A549 (cell line): ENCODE measurements around the gene JDP2. TPM values are rescaled to one million over a fixed set of nuclear protein-coding genes. Genes with fewer than 3 reads are reported as not detected.

Experiments used
- ATAC-seq, 2 experiments: fragments of 200-7000 bp in 1 of 2; fragments of >200 bp in 1 of 2; cut with Nextera tagmentation in 1 of 2; cut with Tn5 transposase in 1 of 2; 3 replicates each; pipeline versions ENCODE4 v1.8.0 to v1.9.1; 2018 to 2020; ENCODE audit warnings: mild to moderate bottlenecking in 1 of 2, moderate library complexity in 1 of 2
- CTCF ChIA-PET: fragments of 300-600 bp; sonication (Branson Sonifier 250); formaldehyde crosslinking; extraction: SDS; loops from one replicate; lab custom pipeline; 2021; ENCODE audit warnings: antibody characterized with exemption, inconsistent platforms; lab: Yijun Ruan, JAX
- POLR2A ChIA-PET: fragments of 350-600 bp; formaldehyde crosslinking; extraction: SDS; loops from one replicate; lab custom pipeline; 2021; ENCODE audit warnings: antibody characterized with exemption, inconsistent platforms; lab: Yijun Ruan, JAX
- DNase-seq, 2 experiments: peaks; one replicate each; pipeline versions ENCODE4 v3.0.0 to v3.0.0-alpha.2; 2011 to 2016; ENCODE audit warnings: low read depth in 1 of 2, low spot score in 1 of 2
- FAIRE-seq: peaks from 2 replicates; lab custom pipeline; 2011; peaks lifted over from hg19 to GRCh38; lab: Jason Lieb, UNC
- H3K27ac ChIP-seq, 2 experiments: fragments of >200 bp; sonication (Bioruptor Twin); formaldehyde crosslinking; 3 replicates each; pipeline ENCODE4 v1.5.1; 2016 to 2017
- H3K4me1 ChIP-seq: fragments of >200 bp; sonication (Bioruptor Twin); formaldehyde crosslinking; 3 replicates; pipeline ENCODE4 v1.6.1; 2016
- H3K4me2 ChIP-seq: fragments of >200 bp; sonication (Bioruptor Twin); formaldehyde crosslinking; 3 replicates; pipeline ENCODE4 v1.6.1; 2016
- H3K4me3 ChIP-seq: fragments of >200 bp; sonication (Bioruptor Twin); formaldehyde crosslinking; 3 replicates; pipeline ENCODE4 v1.5.1; 2016
- H3K9me3 ChIP-seq: fragments of >200 bp; sonication (Bioruptor Twin); formaldehyde crosslinking; 3 replicates; pipeline ENCODE4 v1.6.1; 2016
- ATOH8 ChIP-seq: fragments of 250-450 bp; sonication (Bioruptor Pico); IDR thresholded peaks from 2 replicates; pipeline ENCODE4 v1.5.0; 2020; ENCODE audit warnings: low read depth, mild to moderate bottlenecking, moderate library complexity
- CBX8 ChIP-seq: fragments of 200-600 bp; sonication (generic); IDR thresholded peaks from 2 replicates; pipeline ENCODE4 v1.6.1; 2016
- CHD4 ChIP-seq: fragments of 200-600 bp; sonication (generic); IDR thresholded peaks from 2 replicates; pipeline ENCODE4 v1.6.1; 2016; ENCODE audit warnings: antibody characterized with exemption, mild to moderate bottlenecking, borderline replicate concordance
- EHF ChIP-seq: fragments of 250-450 bp; sonication (Bioruptor Pico); IDR thresholded peaks from 2 replicates; pipeline ENCODE4 v1.5.0; 2020; ENCODE audit warnings: mild to moderate bottlenecking
- ESRRA ChIP-seq: fragments of 150-350 bp; IDR thresholded peaks from 2 replicates; pipeline ENCODE4 v1.6.1; 2014; ENCODE audit warnings: mild to moderate bottlenecking, low read length, borderline replicate concordance
- FOSB ChIP-seq: fragments of 250-450 bp; sonication (Bioruptor Pico); IDR thresholded peaks from 2 replicates; pipeline ENCODE4 v1.5.0; 2020; ENCODE audit warnings: mild to moderate bottlenecking, moderate library complexity
- FOSL2 ChIP-seq, 2 experiments: fragments of 450-650 bp in 1 of 2; fragments of >200 bp in 1 of 2; sonication (Bioruptor Twin) in 1 of 2; formaldehyde crosslinking; IDR thresholded peaks; 2 replicates each; pipeline versions ENCODE4 v1.5.0 to v1.6.1; 2016 to 2020; ENCODE audit warnings: mild to moderate bottlenecking in 1 of 2, moderate library complexity in 1 of 2
- FOXS1 ChIP-seq: fragments of 250-450 bp; sonication (Bioruptor Pico); IDR thresholded peaks from 2 replicates; pipeline ENCODE4 v1.5.0; 2020; ENCODE audit warnings: mild to moderate bottlenecking, moderate library complexity
- HEYL ChIP-seq: fragments of 250-450 bp; sonication (Bioruptor Pico); IDR thresholded peaks from 2 replicates; pipeline ENCODE4 v1.8.0; 2021; ENCODE audit warnings: mild to moderate bottlenecking, moderate library complexity
- HOXB13 ChIP-seq: fragments of 250-450 bp; sonication (Bioruptor Pico); IDR thresholded peaks from 2 replicates; pipeline ENCODE4 v1.5.0; 2020; ENCODE audit warnings: low read depth, mild to moderate bottlenecking, moderate library complexity
- HOXB5 ChIP-seq: fragments of 250-450 bp; sonication (Bioruptor Pico); IDR thresholded peaks from 2 replicates; pipeline ENCODE4 v1.5.0; 2020; ENCODE audit warnings: mild to moderate bottlenecking, moderate library complexity
- JUNB ChIP-seq: fragments of >200 bp; sonication (Bioruptor Twin); formaldehyde crosslinking; IDR thresholded peaks from 2 replicates; pipeline ENCODE4 v1.6.1; 2016
- KDM1A ChIP-seq: fragments of 200-600 bp; sonication (generic); IDR thresholded peaks from 2 replicates; pipeline ENCODE4 v1.6.1; 2016; ENCODE audit warnings: low read depth, mild to moderate bottlenecking
- MAX ChIP-seq: IDR thresholded peaks from 2 replicates; pipeline ENCODE4 v1.6.1; 2012
- NPAS2 ChIP-seq: fragments of 250-450 bp; sonication (Bioruptor Pico); IDR thresholded peaks from 2 replicates; pipeline ENCODE4 v1.8.0; 2022; ENCODE audit warnings: mild to moderate bottlenecking, moderate library complexity, borderline replicate concordance
- NR3C1 ChIP-seq: fragments of >200 bp; sonication (Bioruptor Twin); formaldehyde crosslinking; IDR thresholded peaks from 3 replicates; pipeline ENCODE4 v1.6.1; 2017
- RAD21 ChIP-seq, 2 experiments: fragments of >200 bp in 1 of 2; sonication (Bioruptor Twin) in 1 of 2; formaldehyde crosslinking in 1 of 2; IDR thresholded peaks in 1 of 2; conservative IDR thresholded peaks in 1 of 2; 2 replicates in 1 of 2; 3 replicates in 1 of 2; pipeline ENCODE4 v1.6.1; 2012 to 2018; ENCODE audit warnings: inconsistent platforms in 1 of 2
- RCOR1 ChIP-seq: fragments of 150-350 bp; IDR thresholded peaks from 2 replicates; pipeline ENCODE4 v1.6.1; 2014; ENCODE audit warnings: antibody characterized with exemption, low read length, low read depth
- REST ChIP-seq: fragments of 200-600 bp; sonication (generic); IDR thresholded peaks from 2 replicates; pipeline ENCODE4 v1.6.1; 2016; ENCODE audit warnings: antibody characterized with exemption, mild to moderate bottlenecking, moderate library complexity
- SREBF2 ChIP-seq: fragments of 450-650 bp; IDR thresholded peaks from 2 replicates; pipeline ENCODE4 v1.6.1; 2014; ENCODE audit warnings: mild to moderate bottlenecking, moderate library complexity
- TP53 ChIP-seq: fragments of 250-450 bp; sonication (Bioruptor Pico); IDR thresholded peaks from 2 replicates; pipeline ENCODE4 v1.5.0; 2021; ENCODE audit warnings: mild to moderate bottlenecking, moderate library complexity
- ZFP36 ChIP-seq: fragments of 450-650 bp; IDR thresholded peaks from 2 replicates; pipeline ENCODE4 v1.6.1; 2014; ENCODE audit warnings: borderline replicate concordance; ENCODE audit not compliant: partially characterized antibody
- ZNF302 ChIP-seq: fragments of 250-450 bp; sonication (Bioruptor Pico); IDR thresholded peaks from 2 replicates; pipeline ENCODE4 v1.9.0; 2021; ENCODE audit warnings: inconsistent platforms, mild to moderate bottlenecking, moderate library complexity
- ZSCAN20 ChIP-seq: fragments of 250-450 bp; sonication (Bioruptor Pico); IDR thresholded peaks from 2 replicates; pipeline ENCODE4 v1.8.0; 2022; ENCODE audit warnings: mild to moderate bottlenecking, moderate library complexity
- WGBS: methylation state at CpG from one replicate; pipeline ENCODE4 v1.1.6; 2017; ENCODE audit errors: missing lambda C conversion rate; 5-methylcytosine and 5-hydroxymethylcytosine counted together
- polyA plus RNA-seq, 4 experiments: library from polyadenylated mRNA; depleted of rRNA in 3 of 4; stranded (reverse); fragments of >200 nt; fragmentation: RNase III in 1 of 4; extraction: RNeasy Plus Mini Kit Qiagen cat#74134 plus additional on column Dnase treatment in 1 of 4; gene quantifications; 2 replicates in 3 of 4; 3 replicates in 1 of 4; pipeline ENCODE4 v1.2.3, GENCODE V29; 2011 to 2017
- TF ChIP-seq, protein P1 (sequence below): fragments of 450-650 bp; IDR thresholded peaks from 2 replicates; pipeline ENCODE4 v1.6.1; 2014; ENCODE audit warnings: antibody characterized with exemption
- TF ChIP-seq, protein P2 (sequence below): fragments of >200 bp; sonication (Bioruptor Twin); formaldehyde crosslinking; IDR thresholded peaks from 3 replicates; pipeline ENCODE4 v1.6.1; 2016

Gene JDP2
- polyA plus RNA-seq, 2 of the 4 experiments (the other 2 are of a cell fraction): 22.4 to 31.2 TPM

GRCh38 chr14:75440733-75441477, 13.1 kb downstream of the JDP2 start:
- FAIRE-seq (no peak), DNase-seq (no peak), ATAC-seq (no peak)
- WGBS: 75% methylated on average over 14 of the region's 14 CpGs
- Histone ChIP-seq H3K4me2 (no peak overlapping the region), H3K4me3 (no peak overlapping the region), H3K4me1 (peaks cover 14% of the 10 kb centered on the region; the same call in 2 of the 3 replicates), H3K27ac (no peak overlapping the region), H3K9me3 (no peaks in the 10 kb centered on the region)
- ChIA-PET POLR2A (interaction anchor here (1.3 kb wide), 1 partner anchor 10 kb away, joined by 3 read pairs; no protein-coding TSS in a partner anchor), CTCF (interaction anchor here (0.9 to 2.6 kb wide), 9 partner anchors 8 to 213 kb away, joined by 3 to 10 read pairs (median 6); no protein-coding TSS in a partner anchor)
- no peak for TF ChIP-seq EHF (CRISPR knock-in tag)
- no peak for TF ChIP-seq KDM1A
- TF ChIP-seq CBX8: no peak
- TF ChIP-seq HEYL (CRISPR knock-in tag): no peak
- no peak for TF ChIP-seq ESRRA
- TF ChIP-seq REST: no peak
- no peak for TF ChIP-seq HOXB5 (CRISPR knock-in tag)
- no peak for TF ChIP-seq NR3C1
- no peak for TF ChIP-seq ZNF302
- TF ChIP-seq CHD4: no peak
- no peak for TF ChIP-seq ZSCAN20
- no peak for TF ChIP-seq FOXS1 (CRISPR knock-in tag)

- no peak for FAIRE-seq
- 88% methylated on average over 6 of the region's 6 CpGs for WGBS
- Histone ChIP-seq H3K9me3 (no peaks in the 10 kb centered on the region), H3K4me2 (no peak overlapping the region), H3K4me1 (peaks cover 14% of the 10 kb centered on the region; the same call in 2 of the 3 replicates), H3K4me3 (no peak overlapping the region)
- DNase-seq: no peak
- CTCF ChIA-PET: interaction anchor here (1.6 to 2.5 kb wide), 6 partner anchors 9 to 135 kb away, joined by 4 to 7 read pairs (median 6); no protein-coding TSS in a partner anchor
- no peak for ATAC-seq
- TF ChIP-seq HOXB13: no peak
- no peak for TF ChIP-seq RAD21 (conservative IDR thresholded peaks at IDR 0.05 in 1 of 2, IDR thresholded peaks at IDR 0.05 in 1 of 2)
- TF ChIP-seq MAX: no peak
- TF ChIP-seq RCOR1: no peak
- TF ChIP-seq, protein P1, sequence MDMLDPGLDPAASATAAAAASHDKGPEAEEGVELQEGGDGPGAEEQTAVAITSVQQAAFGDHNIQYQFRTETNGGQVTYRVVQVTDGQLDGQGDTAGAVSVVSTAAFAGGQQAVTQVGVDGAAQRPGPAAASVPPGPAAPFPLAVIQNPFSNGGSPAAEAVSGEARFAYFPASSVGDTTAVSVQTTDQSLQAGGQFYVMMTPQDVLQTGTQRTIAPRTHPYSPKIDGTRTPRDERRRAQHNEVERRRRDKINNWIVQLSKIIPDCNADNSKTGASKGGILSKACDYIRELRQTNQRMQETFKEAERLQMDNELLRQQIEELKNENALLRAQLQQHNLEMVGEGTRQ: no peak
- TF ChIP-seq FOSL2 (IDR thresholded peaks at IDR 0.05): no peak
- no peak for TF ChIP-seq FOSL2 (CRISPR knock-in tag; IDR thresholded peaks at IDR 0.05)
- no peak for TF ChIP-seq ATOH8 (CRISPR knock-in tag)
- TF ChIP-seq ZFP36: no peak
- TF ChIP-seq TP53: no peak
- TF ChIP-seq FOSB (CRISPR knock-in tag): no peak
- TF ChIP-seq HEYL (CRISPR knock-in tag): no peak
- no peak for TF ChIP-seq SREBF2
- TF ChIP-seq ESRRA: no peak
- TF ChIP-seq JUNB: no peak
- no peak for TF ChIP-seq NPAS2
- TF ChIP-seq ZNF302: no peak
- TF ChIP-seq, protein P2, sequence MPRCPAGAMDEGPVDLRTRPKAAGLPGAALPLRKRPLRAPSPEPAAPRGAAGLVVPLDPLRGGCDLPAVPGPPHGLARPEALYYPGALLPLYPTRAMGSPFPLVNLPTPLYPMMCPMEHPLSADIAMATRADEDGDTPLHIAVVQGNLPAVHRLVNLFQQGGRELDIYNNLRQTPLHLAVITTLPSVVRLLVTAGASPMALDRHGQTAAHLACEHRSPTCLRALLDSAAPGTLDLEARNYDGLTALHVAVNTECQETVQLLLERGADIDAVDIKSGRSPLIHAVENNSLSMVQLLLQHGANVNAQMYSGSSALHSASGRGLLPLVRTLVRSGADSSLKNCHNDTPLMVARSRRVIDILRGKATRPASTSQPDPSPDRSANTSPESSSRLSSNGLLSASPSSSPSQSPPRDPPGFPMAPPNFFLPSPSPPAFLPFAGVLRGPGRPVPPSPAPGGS: no peak
- TF ChIP-seq, all 56 proteins: peak for 0
- H3K27ac ChIP-seq: no peak overlapping the region; a peak in 1 of 6 replicates
- POLR2A ChIA-PET: no interaction called here
Observed at GRCh38 chr14:75441728-75442127, 13.9 kb downstream of the JDP2 start.
